HEK293T (cell line): ENCODE results near the gene TMEM135.

Source experiments
- FOXA1 ChIP-seq: fragments of 450-650 bp; IDR thresholded peaks from 2 replicates; pipeline ENCODE4 v1.6.1; 2016; ENCODE audit warnings: mild to moderate bottlenecking
- FOXM1 ChIP-seq: fragments of 450-650 bp; IDR thresholded peaks from 2 replicates; pipeline ENCODE4 v1.6.1; 2017; ENCODE audit warnings: mild to moderate bottlenecking, borderline replicate concordance

DNA sequence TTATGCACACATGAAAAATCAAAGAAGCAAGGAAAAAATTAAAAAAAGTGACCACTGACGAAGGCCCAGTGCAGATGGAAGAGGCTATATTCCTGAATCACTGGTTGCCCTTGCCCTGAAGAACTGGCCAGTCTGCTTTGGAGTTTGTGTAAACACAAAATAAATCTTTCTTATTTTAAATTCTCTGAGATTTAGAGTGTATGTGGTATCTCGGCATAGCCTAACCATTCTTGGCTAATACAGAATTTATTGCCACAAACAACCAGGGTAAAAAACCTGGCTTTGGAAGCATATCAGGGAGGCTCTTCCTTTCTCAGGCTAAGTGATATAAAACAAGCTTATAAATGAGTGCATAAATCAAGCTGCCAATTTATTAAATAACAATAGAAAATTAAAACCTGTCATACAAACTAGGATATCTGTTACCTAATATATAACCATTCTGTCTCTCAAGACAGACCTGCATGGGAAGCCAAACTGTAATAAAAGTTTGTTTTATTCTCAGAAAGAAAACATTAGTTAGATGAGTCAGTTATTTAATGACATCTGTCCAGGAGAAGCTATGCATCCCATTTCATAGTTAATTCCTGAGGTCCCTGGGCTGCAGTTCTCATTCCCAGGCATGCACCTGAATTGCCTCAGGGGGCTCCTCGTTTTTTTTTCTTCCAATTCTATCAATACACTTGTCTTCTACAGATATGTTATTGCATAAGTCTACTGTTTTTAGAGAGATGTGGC lies 6.1 kb upstream of the TMEM135 start:
- TF ChIP-seq FOXM1: no peak
- TF ChIP-seq FOXA1: no peak
